ENCODE data around the gene SEC61A1. TPM values are rescaled to one million over a fixed set of nuclear protein-coding genes. Genes with fewer than 3 reads are reported as not detected.
A peak's percentile ranks its signal among the peaks of the same experiment; 100 is the strongest.

Gene SEC61A1
- total RNA-seq, 1 experiment from 2014 or later, result 493 TPM

DNA sequence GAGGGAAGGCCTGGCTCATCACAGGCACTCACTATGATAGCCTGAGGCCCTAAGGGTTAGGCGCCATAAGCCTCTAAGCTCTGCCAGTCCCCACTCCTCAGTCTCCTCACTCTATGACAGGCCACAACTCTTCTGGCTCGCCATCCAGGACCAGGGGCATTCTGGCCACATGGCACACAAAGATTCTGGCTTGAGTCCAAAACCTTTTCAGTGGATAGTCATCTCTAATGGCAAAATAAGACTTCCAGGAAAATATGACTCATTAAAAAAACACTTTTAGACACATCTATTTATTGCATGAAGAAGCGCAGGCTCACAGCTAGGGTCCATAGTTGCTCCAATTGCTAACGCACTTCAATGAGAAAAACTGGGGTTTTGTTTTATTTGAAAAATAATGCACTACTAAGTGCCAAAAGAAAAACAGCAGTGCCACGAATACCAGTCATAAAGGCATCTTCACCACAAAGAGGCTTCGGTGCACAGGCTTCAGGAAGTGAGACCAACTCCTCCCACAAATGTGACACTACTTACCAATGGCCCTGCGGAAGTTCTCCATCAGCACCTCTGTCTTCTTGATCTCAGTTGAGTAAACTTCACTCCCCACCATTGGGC, 60.2 kb downstream of the SEC61A1 start:
- peak; percentile 93 for DNase-seq (ENCODE audit: low read depth)

DNA sequence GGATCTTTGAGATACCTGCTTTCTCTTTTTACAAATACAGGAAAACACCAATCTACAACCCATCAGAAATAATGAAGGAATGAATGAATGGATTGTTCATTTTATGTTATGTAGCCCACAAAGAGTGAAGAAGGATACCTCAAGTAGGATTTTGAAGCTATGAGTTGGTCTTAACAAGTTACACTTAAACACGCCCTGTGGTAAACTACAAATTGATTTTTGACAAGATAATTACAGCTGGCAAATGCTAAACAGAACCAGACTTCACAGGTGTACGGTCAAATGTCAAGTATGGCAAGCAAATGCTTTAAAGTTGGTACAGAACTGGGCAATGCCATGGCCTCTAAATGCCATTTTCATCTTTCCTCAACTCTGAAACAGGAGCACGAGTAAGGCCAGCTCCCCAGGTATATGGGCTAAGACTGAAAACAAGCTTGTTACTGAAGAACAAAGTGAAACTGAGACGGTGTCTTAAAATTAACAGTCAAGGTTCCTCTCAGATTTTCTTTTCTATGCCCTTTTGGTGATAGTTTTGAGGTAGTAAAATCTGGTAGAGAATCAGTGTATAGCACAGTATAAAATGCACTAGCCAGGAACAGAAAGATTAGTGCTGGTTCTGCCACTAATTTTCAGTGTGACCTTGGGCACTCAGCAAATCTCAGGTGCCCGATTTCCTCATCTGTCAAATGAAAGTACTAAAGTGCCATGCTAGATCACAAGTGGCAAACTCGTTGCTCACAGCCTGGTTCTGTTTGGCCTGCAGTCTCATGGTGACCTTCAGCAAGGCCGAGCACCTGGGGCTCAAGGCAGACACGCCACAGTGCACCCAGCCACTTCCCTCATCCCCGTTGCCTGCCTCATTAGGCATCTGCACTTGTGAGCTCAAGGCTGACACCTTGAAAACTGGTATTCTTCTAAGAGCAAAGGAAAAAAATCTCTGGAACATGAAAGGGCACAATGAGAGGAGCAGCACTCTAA, 61.9 kb downstream of the SEC61A1 start:
- DNase-seq (ENCODE audit: low read depth), result no peak

Small RNAs within 50 kb of the gene (small RNA-seq; reads per million reads assigned to genes)
- 0.75 reads per million, percentile 67 among the genes with 10 or more reads in this experiment for gene RNU2-37P

Other genes with a start within 250 kb of the SEC61A1 start
- 8.7 and 10.5 TPM in 2 replicates for gene MGLL, start 229.9 kb upstream of the SEC61A1 start, total RNA-seq (2014; rRNA removed; shearing (Covaris generic))
- not detected in 2 replicates for gene KBTBD12, start 137.2 kb upstream of the SEC61A1 start, total RNA-seq (2014; rRNA removed; shearing (Covaris generic))
- 281 and 282 TPM in 2 replicates for gene RUVBL1, start 71.4 kb downstream of the SEC61A1 start, total RNA-seq (2014; rRNA removed; shearing (Covaris generic))
- gene EEFSEC, start 101.0 kb downstream of the SEC61A1 start, total RNA-seq (2014; rRNA removed; shearing (Covaris generic)), result 8.6 and 12.3 TPM in 2 replicates